ENCODE measurements around the gene BBS4. TPM values are rescaled to one million over a fixed set of nuclear protein-coding genes. Genes with fewer than 3 reads are reported as not detected.

BBS4 gene
- total RNA-seq, 1 donor from 2014 or later, result 17.7 TPM

DNA sequence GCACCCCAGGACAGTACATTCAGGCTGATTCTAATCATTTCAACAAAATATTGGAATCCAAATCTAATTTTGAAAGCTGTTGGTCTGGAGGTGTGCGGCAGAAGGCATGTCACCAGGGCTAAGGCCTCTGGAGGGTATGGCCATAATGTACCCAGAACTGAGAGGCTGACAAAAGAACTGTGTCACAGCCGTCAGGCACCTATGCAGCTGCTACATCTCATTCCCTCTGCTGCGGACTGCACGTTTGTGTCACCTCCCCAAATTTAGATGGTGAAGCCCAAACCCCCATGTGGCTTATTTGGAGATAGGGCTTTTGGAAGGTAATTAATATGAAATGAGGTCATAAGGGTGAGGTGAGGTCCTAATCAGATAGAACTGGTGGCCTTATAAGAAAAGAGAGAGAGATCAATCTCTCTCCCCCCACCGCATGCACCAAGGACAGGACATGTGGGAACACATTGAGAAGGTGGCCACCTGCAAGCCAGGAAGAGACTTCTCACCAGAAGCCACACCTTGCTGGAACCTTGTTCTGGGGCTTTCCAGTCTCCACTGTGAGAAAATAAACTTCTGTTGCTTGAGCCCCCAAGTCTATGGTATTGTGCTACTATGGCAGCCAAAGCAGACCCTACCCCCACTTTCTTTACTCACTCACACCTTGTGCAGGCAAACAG, 74.7 kb downstream of the BBS4 start:
- Mint-ChIP-seq H3K9me3 (ENCODE audit: unreplicated experiment) (peaks cover 1% of the 10 kb centered on the region), H3K27me3 (ENCODE audit: unreplicated experiment) (peaks cover 5% of the 10 kb centered on the region), H3K4me1 (ENCODE audit: low read depth, unreplicated experiment) (no peaks in the 10 kb centered on the region), H3K36me3 (ENCODE audit: unreplicated experiment) (no peaks in the 10 kb centered on the region), H3K4me3 (ENCODE audit: unreplicated experiment) (no peak overlapping the region), H3K27ac (ENCODE audit: unreplicated experiment) (no peak overlapping the region)
- DNase-seq, result no peak
- TF ChIP-seq, protein P1, sequence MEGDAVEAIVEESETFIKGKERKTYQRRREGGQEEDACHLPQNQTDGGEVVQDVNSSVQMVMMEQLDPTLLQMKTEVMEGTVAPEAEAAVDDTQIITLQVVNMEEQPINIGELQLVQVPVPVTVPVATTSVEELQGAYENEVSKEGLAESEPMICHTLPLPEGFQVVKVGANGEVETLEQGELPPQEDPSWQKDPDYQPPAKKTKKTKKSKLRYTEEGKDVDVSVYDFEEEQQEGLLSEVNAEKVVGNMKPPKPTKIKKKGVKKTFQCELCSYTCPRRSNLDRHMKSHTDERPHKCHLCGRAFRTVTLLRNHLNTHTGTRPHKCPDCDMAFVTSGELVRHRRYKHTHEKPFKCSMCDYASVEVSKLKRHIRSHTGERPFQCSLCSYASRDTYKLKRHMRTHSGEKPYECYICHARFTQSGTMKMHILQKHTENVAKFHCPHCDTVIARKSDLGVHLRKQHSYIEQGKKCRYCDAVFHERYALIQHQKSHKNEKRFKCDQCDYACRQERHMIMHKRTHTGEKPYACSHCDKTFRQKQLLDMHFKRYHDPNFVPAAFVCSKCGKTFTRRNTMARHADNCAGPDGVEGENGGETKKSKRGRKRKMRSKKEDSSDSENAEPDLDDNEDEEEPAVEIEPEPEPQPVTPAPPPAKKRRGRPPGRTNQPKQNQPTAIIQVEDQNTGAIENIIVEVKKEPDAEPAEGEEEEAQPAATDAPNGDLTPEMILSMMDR (IDR thresholded peaks at IDR 0.05; ENCODE audit: partially characterized antibody, unreplicated experiment), result no peak

DNA sequence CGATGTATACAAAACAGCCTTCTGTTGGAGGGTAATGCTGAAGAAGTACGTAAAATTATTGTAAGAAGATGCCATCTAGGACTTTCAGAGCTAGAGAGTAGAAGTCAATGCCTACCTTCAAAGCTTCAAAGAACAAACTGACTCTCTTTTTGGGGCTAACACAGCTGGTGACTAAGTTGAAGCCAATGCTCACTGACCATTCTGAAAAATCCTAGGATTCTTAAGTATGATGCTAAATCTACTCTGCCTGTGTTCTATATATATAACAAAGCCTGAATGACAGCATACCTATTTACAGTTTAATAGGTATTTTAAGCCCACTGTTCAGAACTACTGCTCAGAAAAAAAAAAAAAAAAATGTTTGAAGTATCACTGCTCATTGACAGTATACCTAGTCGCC, 78.6 kb downstream of the BBS4 start:
- no peak overlapping the region for H3K4me3 Mint-ChIP-seq (ENCODE audit: unreplicated experiment)
- H3K27me3 Mint-ChIP-seq (ENCODE audit: unreplicated experiment), result peaks cover 4% of the 10 kb centered on the region
- peaks cover 1% of the 10 kb centered on the region for H3K9me3 Mint-ChIP-seq (ENCODE audit: unreplicated experiment)
- H3K27ac Mint-ChIP-seq (ENCODE audit: unreplicated experiment), result no peak overlapping the region
- H3K4me1 Mint-ChIP-seq (ENCODE audit: low read depth, unreplicated experiment), result no peaks in the 10 kb centered on the region
- DNase-seq, result no peak
- H3K36me3 Mint-ChIP-seq (ENCODE audit: unreplicated experiment), result peaks cover 11% of the 10 kb centered on the region
- TF ChIP-seq, protein P1 (IDR thresholded peaks at IDR 0.05; ENCODE audit: partially characterized antibody, unreplicated experiment), result no peak

DNA sequence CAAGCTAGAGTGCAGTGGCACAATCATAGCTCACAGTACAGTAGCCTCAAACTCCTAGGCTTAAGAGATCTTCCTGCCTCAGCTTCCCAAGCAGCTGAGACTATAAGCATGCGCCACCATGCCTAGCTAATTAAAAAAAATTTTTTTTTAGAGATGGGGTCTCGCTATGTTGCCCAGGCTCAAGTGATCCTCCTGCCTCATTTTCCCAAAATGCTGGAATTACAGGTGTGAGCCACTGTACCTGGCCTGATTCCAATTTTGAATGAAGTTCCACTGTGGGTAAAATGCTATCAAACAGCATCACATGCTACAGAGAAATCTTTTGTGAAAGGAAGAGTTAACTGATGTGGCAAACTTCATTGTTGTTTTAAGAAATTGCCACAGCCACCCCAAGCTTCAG, 80.0 kb downstream of the BBS4 start:
- Mint-ChIP-seq H3K4me3 (ENCODE audit: unreplicated experiment) (no peak overlapping the region), H3K9me3 (ENCODE audit: unreplicated experiment) (peaks cover 1% of the 10 kb centered on the region), H3K4me1 (ENCODE audit: low read depth, unreplicated experiment) (no peaks in the 10 kb centered on the region), H3K27ac (ENCODE audit: unreplicated experiment) (no peak overlapping the region), H3K36me3 (ENCODE audit: unreplicated experiment) (peaks cover 11% of the 10 kb centered on the region), H3K27me3 (ENCODE audit: unreplicated experiment) (peaks cover 4% of the 10 kb centered on the region)
- DNase-seq, result no peak
- TF ChIP-seq, protein P1 (IDR thresholded peaks at IDR 0.05; ENCODE audit: partially characterized antibody, unreplicated experiment), result no peak

GRCh38 chr15:72766780-72767179, 80.8 kb downstream of the BBS4 start:
- peaks cover 11% of the 10 kb centered on the region for H3K36me3 Mint-ChIP-seq (ENCODE audit: unreplicated experiment)

More at GRCh38 chr15:72766780-72767179, 80.8 kb downstream of the BBS4 start:
- no peak overlapping the region for H3K27ac Mint-ChIP-seq (ENCODE audit: unreplicated experiment)
- H3K4me3 Mint-ChIP-seq (ENCODE audit: unreplicated experiment), result no peak overlapping the region
- H3K9me3 Mint-ChIP-seq (ENCODE audit: unreplicated experiment), result peaks cover 1% of the 10 kb centered on the region
- TF ChIP-seq, protein P1 (IDR thresholded peaks at IDR 0.05; ENCODE audit: partially characterized antibody, unreplicated experiment), result no peak
- no peaks in the 10 kb centered on the region for H3K4me1 Mint-ChIP-seq (ENCODE audit: low read depth, unreplicated experiment)
- H3K27me3 Mint-ChIP-seq (ENCODE audit: unreplicated experiment), result peaks cover 1% of the 10 kb centered on the region
- no peak for DNase-seq
